ENCODE data around the gene TMCO1. TPM values are rescaled to one million over a fixed set of nuclear protein-coding genes. Genes with fewer than 3 reads are reported as not detected.
"Not testable (repeated sequence)": the region's sequence is repeated elsewhere in the genome, so short reads cannot be mapped to it uniquely, and the experiment has no call there.

TMCO1 gene
- total RNA-seq, 1 donor from 2014 or later, result 40.9 TPM

GRCh38 chr1:165753934-165754333 lies 14.7 kb downstream of the TMCO1 start:
- no peak for ATAC-seq (ENCODE audit: poor library complexity)
- intact Hi-C loops (cut with DNase I), result no loop called here
- DNase-seq, result no peak

- intact Hi-C loops (cut with DNase I), result no loop called here
- DNase-seq (no peak), ATAC-seq (ENCODE audit: poor library complexity) (no peak)
These were observed 20.1 kb downstream of the TMCO1 start for GRCh38 chr1:165748550-165748949.

- intact Hi-C loops (cut with DNase I), result no loop called here
- ATAC-seq (ENCODE audit: poor library complexity), result no peak
These were observed 20.8 kb downstream of the TMCO1 start for GRCh38 chr1:165747632-165748447.

GRCh38 chr1:165744913-165745312 lies 23.8 kb downstream of the TMCO1 start:
- DNase-seq; intact Hi-C loops (cut with DNase I); ATAC-seq (ENCODE audit: poor library complexity): not testable (repeated sequence)

More at GRCh38 chr1:165747632-165748447, 20.8 kb downstream of the TMCO1 start:
- no peak for DNase-seq

GRCh38 chr1:165742194-165742593 lies 26.5 kb downstream of the TMCO1 start:
- no peak for ATAC-seq (ENCODE audit: poor library complexity)
- no peak for DNase-seq
- intact Hi-C loops (cut with DNase I), result no loop called here

GRCh38 chr1:165738794-165739193 lies 29.9 kb downstream of the TMCO1 start:
- DNase-seq (no peak), ATAC-seq (ENCODE audit: poor library complexity) (no peak)
- intact Hi-C loops (cut with DNase I), result no loop called here

GRCh38 chr1:165737196-165737595 lies 31.5 kb downstream of the TMCO1 start:
- DNase-seq, result no peak
- ATAC-seq (ENCODE audit: poor library complexity), result no peak

GRCh38 chr1:165734906-165735305 lies 33.8 kb downstream of the TMCO1 start:
- no peak for ATAC-seq (ENCODE audit: poor library complexity)
- DNase-seq, result no peak
- intact Hi-C loops (cut with DNase I), result no loop called here

More at GRCh38 chr1:165737196-165737595, 31.5 kb downstream of the TMCO1 start:
- intact Hi-C loops (cut with DNase I), result no loop called here

GRCh38 chr1:165726841-165727240 lies 41.8 kb downstream of the TMCO1 start:
- DNase-seq (no peak), ATAC-seq (ENCODE audit: poor library complexity) (no peak)
- intact Hi-C loops (cut with DNase I), result no loop called here

- no peak for DNase-seq
- ATAC-seq (ENCODE audit: poor library complexity), result no peak
- intact Hi-C loops (cut with DNase I), result no loop called here
These were observed 42.5 kb downstream of the TMCO1 start for GRCh38 chr1:165726169-165726568.

- ATAC-seq (ENCODE audit: poor library complexity), result no peak
These were observed 50.7 kb downstream of the TMCO1 start for GRCh38 chr1:165717918-165718515.

GRCh38 chr1:165716265-165717051 lies 52.2 kb downstream of the TMCO1 start:
- intact Hi-C loops (cut with DNase I), result loop anchor here (5.0 kb wide), 1 partner anchor 196 kb away; no protein-coding TSS in a partner anchor
- DNase-seq; ATAC-seq (ENCODE audit: poor library complexity): not testable (repeated sequence)

More at GRCh38 chr1:165717918-165718515, 50.7 kb downstream of the TMCO1 start:
- intact Hi-C loops (cut with DNase I), result loop anchor here (5.0 kb wide), 1 partner anchor 194 kb away; no protein-coding TSS in a partner anchor
- DNase-seq, result no peak

- intact Hi-C loops (cut with DNase I), result no loop called here
- no peak for ATAC-seq (ENCODE audit: poor library complexity)
- no peak for DNase-seq
These were observed 55.9 kb downstream of the TMCO1 start for GRCh38 chr1:165712764-165713163.

GRCh38 chr1:165707984-165708706 lies 60.5 kb downstream of the TMCO1 start:
- intact Hi-C loops (cut with DNase I), result loop anchor here (10.0 kb wide), 1 partner anchor 93 kb away; no protein-coding TSS in a partner anchor
- ATAC-seq (ENCODE audit: poor library complexity) (no peak), DNase-seq (no peak)

GRCh38 chr1:165703648-165704047 lies 65.0 kb downstream of the TMCO1 start:
- intact Hi-C loops (cut with DNase I), result loop anchor here (10.0 kb wide), 1 partner anchor 89 kb away; no protein-coding TSS in a partner anchor
- no peak for ATAC-seq (ENCODE audit: poor library complexity)
- DNase-seq, result no peak

- ATAC-seq (ENCODE audit: poor library complexity); DNase-seq: not testable (repeated sequence)
- intact Hi-C loops (cut with DNase I), result loop anchor here (10.0 kb wide), 1 partner anchor 87 kb away; no protein-coding TSS in a partner anchor
These were observed 66.7 kb downstream of the TMCO1 start for GRCh38 chr1:165701922-165702321.

- intact Hi-C loops (cut with DNase I), result no loop called here
- no peak for DNase-seq
- ATAC-seq (ENCODE audit: poor library complexity), result no peak
These were observed 69.1 kb downstream of the TMCO1 start for GRCh38 chr1:165699577-165699976.

GRCh38 chr1:165698761-165699052 lies 70.0 kb downstream of the TMCO1 start:
- ATAC-seq (ENCODE audit: poor library complexity), result no peak

More at GRCh38 chr1:165698761-165699052, 70.0 kb downstream of the TMCO1 start:
- intact Hi-C loops (cut with DNase I), result no loop called here
- no peak for DNase-seq

All from Right ventricle myocardium superior (tissue), 1 donor.